Neutrophil (primary cell): ENCODE data around the gene KIF21A.

Experiments
- H3K27ac ChIP-seq: fragments of 200-600 bp; sonication (generic); 2 replicates; pipeline ENCODE4 v1.5.1; 2016; ENCODE audit warnings: mild to moderate bottlenecking, moderate library complexity
- H3K27me3 ChIP-seq: fragments of 200-600 bp; sonication (generic); 2 replicates; pipeline ENCODE4 v1.6.0; 2016; ENCODE audit warnings: mild to moderate bottlenecking
- H3K36me3 ChIP-seq: fragments of 200-600 bp; sonication (generic); 2 replicates; pipeline ENCODE4 v1.5.1; 2017
- H3K4me1 ChIP-seq, 2 experiments: fragments of 200-600 bp in 1 of 2; sonication (generic) in 1 of 2; 1 replicate in 1 of 2; 2 replicates in 1 of 2; pipeline versions ENCODE4 v1.5.1 to v1.6.1; 2013 to 2016; ENCODE audit warnings: low read depth in 1 of 2, low read length in 1 of 2, mild to moderate bottlenecking in 1 of 2, moderate library complexity in 1 of 2; ENCODE audit not compliant: control insufficient read depth in 1 of 2, insufficient read depth in 1 of 2
- H3K4me3 ChIP-seq, 2 experiments: fragments of 200-600 bp in 1 of 2; sonication (generic) in 1 of 2; 1 replicate in 1 of 2; 2 replicates in 1 of 2; pipeline ENCODE4 v1.5.1; 2013 to 2016; ENCODE audit warnings: low read depth in 1 of 2, low read length in 1 of 2, mild to moderate bottlenecking in 1 of 2, moderate library complexity in 1 of 2
- H3K9me3 ChIP-seq: fragments of 200-600 bp; sonication (generic); 2 replicates; pipeline ENCODE4 v1.5.1; 2016
- CTCF ChIP-seq: fragments of 200-600 bp; sonication (generic); IDR thresholded peaks from 2 replicates; pipeline ENCODE4 v1.5.1; 2016; ENCODE audit warnings: antibody characterized with exemption

Gene KIF21A

GRCh38 chr12:39405580-39405979, 37.3 kb downstream of the KIF21A start:
- Histone ChIP-seq H3K27ac (no peak overlapping the region), H3K4me3 (no peak overlapping the region), H3K4me1 (no peaks in the 10 kb centered on the region), H3K9me3 (no peaks in the 10 kb centered on the region), H3K36me3 (no peaks in the 10 kb centered on the region), H3K27me3 (no peaks in the 10 kb centered on the region)
- TF ChIP-seq CTCF = no peak

- Histone ChIP-seq H3K4me1 (no peaks in the 10 kb centered on the region), H3K27me3 (no peaks in the 10 kb centered on the region)
- no peak for TF ChIP-seq CTCF
Observed at GRCh38 chr12:39404000-39404399, 38.9 kb downstream of the KIF21A start.

GRCh38 chr12:39403376-39403775, 39.5 kb downstream of the KIF21A start:
- H3K4me3 ChIP-seq = no peak overlapping the region
- H3K4me1 ChIP-seq = no peaks in the 10 kb centered on the region
- no peak for TF ChIP-seq CTCF
- H3K36me3 ChIP-seq = no peaks in the 10 kb centered on the region
- H3K27me3 ChIP-seq = no peaks in the 10 kb centered on the region
- H3K27ac ChIP-seq = no peak overlapping the region
- H3K9me3 ChIP-seq = no peaks in the 10 kb centered on the region

More at GRCh38 chr12:39404000-39404399, 38.9 kb downstream of the KIF21A start:
- Histone ChIP-seq H3K36me3 (no peaks in the 10 kb centered on the region), H3K27ac (no peak overlapping the region), H3K4me3 (no peak overlapping the region), H3K9me3 (no peaks in the 10 kb centered on the region)

GRCh38 chr12:39402922-39403321, 40.0 kb downstream of the KIF21A start:
- no peaks in the 10 kb centered on the region for H3K9me3 ChIP-seq
- no peaks in the 10 kb centered on the region for H3K4me1 ChIP-seq
- no peaks in the 10 kb centered on the region for H3K36me3 ChIP-seq
- no peaks in the 10 kb centered on the region for H3K27me3 ChIP-seq
- no peak overlapping the region for H3K27ac ChIP-seq
- no peak for TF ChIP-seq CTCF
- no peak overlapping the region for H3K4me3 ChIP-seq

GRCh38 chr12:39401459-39401858, 41.5 kb downstream of the KIF21A start:
- Histone ChIP-seq H3K4me3 (no peak overlapping the region), H3K27ac (no peak overlapping the region), H3K4me1 (no peaks in the 10 kb centered on the region), H3K36me3 (no peaks in the 10 kb centered on the region), H3K27me3 (no peaks in the 10 kb centered on the region), H3K9me3 (no peaks in the 10 kb centered on the region)
- TF ChIP-seq CTCF = no peak

- TF ChIP-seq CTCF = no peak
Observed at GRCh38 chr12:39395866-39396265, 47.1 kb downstream of the KIF21A start.

More at GRCh38 chr12:39395866-39396265, 47.1 kb downstream of the KIF21A start:
- H3K9me3 ChIP-seq = no peaks in the 10 kb centered on the region
- H3K27me3 ChIP-seq = no peaks in the 10 kb centered on the region
- H3K27ac ChIP-seq = no peak overlapping the region
- H3K36me3 ChIP-seq = no peaks in the 10 kb centered on the region
- no peaks in the 10 kb centered on the region for H3K4me1 ChIP-seq
- H3K4me3 ChIP-seq = no peak overlapping the region
